CMK (cell line): ENCODE measurements around the gene CDS1.
"Not testable (repeated sequence)": the region's sequence is repeated elsewhere in the genome, so short reads cannot be mapped to it uniquely, and the experiment has no call there.

Source experiments
- DNase-seq: peaks from one replicate; pipeline ENCODE4 v3.0.0-alpha.2; 2010; ENCODE audit warnings: low read depth

Gene CDS1

GRCh38 chr4:84582988-84583875 is at the start of gene CDS1:
CDS1 (plus strand) TSS chr4:84583127; CDS start chr4:84583402, 275 bp downstream.
- no peak for DNase-seq

DNA sequence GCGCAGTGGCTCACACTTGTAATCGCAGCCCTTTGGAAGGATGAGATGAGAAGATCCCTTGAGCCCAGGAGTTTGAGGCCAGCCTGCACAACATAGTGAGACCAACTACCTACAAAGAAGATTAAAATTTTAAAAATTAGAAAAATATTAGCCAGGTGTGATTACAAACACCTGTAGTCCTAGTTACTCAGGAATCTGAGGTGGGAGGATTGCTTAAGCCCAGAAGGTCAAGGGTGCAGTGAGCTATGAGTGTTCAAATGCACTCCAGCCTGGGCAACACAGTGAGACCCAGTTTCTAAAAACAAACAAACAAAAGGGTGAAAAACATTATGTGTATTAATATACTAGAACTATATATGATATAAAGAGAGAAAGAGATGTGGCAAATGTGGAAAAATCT is 47.0 kb upstream of the CDS1 start:
- no peak for DNase-seq

DNA sequence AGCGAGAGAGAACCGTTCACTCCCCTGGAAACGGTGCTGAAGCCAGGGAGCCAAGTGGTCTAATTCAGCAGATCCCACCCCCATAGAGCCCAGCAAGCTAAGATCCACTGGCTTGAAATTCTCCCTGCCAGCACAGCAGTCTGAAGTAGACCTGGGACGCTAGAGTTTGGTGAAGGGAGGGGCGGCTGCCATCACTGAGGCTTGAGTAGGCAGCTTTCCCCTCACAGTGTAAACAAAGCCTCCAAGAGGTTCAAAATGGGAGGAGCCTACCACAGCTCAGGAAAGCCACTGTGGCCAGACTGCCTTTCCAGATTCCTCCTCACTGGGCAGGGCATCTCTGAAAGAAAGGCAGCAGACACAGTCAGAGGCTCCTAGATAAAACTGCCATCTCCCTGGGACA is 37.8 kb upstream of the CDS1 start:
- no peak for DNase-seq

DNA sequence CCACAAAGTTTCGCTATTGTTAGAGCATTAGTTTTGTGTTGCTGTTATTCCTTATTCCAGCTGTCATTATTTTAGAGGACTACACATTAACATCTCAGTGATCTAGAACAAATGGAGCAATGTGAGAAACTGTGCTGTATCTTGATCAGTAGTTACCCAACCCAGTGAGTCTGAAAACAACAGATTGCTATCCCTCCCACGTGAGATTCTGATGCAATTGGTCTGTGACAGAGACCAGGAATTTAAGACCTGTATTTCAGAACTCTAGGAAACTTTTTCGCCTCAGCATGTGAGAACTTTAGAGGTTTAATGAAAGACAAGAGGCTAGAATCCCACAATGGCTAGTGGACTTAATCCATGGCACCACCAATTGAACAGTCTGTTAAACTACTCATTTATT is 35.7 kb upstream of the CDS1 start:
- no peak for DNase-seq

GRCh38 chr4:84549191-84549590 is 33.7 kb upstream of the CDS1 start:
- DNase-seq: not testable (repeated sequence)

- no peak for DNase-seq
Observed at GRCh38 chr4:84562156-84562555, 20.8 kb upstream of the CDS1 start.

GRCh38 chr4:84563002-84563401 is 19.9 kb upstream of the CDS1 start:
- no peak for DNase-seq

GRCh38 chr4:84565951-84566350 is 17.0 kb upstream of the CDS1 start:
- DNase-seq: no peak

DNA sequence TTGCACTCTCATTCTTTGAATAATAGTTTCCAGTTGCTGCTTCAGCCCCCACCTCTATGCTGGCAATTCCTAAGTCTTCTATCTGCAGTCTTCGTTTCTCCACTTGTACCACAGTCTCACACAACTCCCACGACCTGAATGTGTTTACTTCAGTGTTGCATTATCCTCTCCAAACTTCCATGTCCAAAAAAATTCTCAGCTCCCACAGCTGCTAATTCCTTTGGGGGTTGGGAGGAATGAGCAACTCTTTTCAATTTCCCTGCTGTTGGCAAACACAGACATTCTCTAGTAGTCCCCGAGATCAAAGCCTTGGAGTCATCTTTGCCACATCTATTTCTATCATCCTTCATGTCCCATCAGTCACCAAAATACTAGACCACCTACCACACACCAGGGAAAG is 14.4 kb upstream of the CDS1 start:
- no peak for DNase-seq

GRCh38 chr4:84569009-84569408 is 13.9 kb upstream of the CDS1 start:
- DNase-seq: no peak

DNA sequence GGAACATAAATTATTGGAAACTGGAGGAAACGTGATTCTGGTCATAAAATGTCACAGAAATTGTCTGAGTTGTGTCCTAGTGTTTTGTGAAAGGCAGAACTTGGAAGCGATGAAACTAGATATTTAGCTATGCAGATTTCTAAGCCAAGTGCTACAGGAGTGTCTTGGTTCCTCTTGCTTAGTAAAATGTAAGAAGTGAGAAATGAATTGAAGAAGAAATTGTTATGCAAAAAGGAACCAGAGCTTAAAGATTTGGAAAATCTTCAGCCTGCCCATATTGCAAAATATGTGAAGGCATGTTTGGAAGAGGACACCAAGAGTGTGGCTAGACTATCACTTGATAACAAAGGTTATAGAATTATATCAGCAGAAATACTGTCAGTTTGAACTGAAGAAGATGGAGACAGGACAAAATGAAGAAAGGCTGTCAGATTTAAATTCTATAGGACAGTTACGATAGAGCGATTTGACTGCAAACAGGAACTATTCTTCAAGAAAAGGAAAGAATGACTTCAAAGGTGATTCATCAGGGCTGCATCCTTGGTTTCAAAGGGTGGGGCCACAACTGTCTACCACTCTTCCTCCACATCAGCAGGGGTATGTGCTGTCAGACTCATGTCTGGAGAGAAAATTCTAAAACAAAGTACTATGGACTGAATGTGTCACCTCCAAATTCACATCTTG is 9.4 kb upstream of the CDS1 start:
- no peak for DNase-seq

- DNase-seq: no peak
Observed at GRCh38 chr4:84574069-84574720, 8.7 kb upstream of the CDS1 start.

GRCh38 chr4:84578540-84579402 is 4.2 kb upstream of the CDS1 start:
- no peak for DNase-seq

DNA sequence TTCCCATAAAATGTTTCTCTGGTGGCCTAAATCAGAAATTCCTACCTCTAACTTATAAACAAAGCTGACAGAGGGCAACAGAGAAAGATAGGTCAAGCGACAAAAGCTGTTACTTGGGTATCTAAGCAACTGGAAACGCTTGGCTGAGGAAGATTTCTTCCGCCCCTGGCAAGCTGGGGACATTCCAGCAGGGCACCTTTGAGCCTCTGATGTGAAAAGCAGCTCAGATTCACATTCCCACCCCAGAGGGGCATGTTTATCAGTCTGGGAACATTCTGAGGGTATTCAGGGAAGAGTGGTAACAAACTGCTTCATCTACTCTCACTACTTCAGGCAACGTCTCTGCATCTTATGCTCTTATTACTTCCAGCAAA is 3.5 kb upstream of the CDS1 start:
- no peak for DNase-seq

DNA sequence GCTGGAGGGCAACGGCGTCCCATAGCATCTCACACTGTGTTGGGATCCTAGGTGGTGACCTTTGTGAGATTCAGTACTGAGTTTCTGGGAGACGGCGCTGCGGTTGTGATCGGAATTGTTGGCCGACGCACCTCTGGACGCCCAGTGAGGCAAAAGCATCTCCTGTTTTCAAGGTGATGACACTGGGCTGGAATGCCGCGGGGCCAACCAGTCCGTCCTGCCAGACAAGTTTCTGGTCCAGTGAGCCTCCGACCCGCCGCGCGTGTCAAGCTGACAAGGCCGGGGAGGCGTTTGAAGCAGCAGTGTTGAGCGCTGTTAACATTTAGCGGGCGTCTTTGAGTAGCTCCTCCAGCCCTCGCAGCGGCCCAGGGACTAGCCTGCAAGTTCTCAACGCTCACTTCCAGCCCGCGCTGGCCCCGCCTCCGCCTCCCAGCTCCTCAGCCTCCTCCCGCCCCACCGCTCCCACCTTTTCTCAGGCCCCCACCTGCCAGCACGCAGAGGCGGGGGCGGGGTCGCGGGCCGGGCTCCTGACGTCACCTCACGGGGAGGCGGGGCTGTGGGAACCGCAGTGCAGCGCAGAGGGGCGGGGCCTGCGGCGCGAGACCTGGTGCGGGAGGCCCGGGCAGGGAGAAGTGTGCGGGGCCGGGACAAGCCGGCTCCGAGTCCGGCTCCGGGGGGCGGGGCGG is 482 bp upstream of the CDS1 start:
- DNase-seq: peak; percentile 25

DNA sequence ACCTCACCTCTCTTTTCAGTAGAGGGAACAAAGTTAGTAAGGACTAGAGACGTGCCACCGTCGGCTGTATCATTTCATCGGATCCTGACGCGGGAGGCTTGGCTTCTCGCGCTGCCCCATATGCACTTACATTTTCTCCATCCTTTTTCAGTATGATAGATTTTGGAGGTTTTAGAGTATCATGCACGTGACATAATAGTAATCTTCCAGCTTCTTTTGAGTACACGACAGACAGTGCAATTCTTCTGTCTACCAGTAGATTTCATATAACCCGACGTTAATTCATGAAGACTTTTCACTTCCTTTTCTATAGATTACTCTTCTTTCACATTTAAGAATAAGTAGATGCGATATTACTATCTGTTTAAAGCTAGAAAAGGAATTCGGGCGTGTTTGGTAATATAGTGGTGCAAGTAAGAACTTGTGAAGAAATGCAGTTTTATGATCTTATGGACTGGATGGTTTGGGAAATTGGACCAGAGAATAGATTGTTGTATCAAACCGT is 1.0 kb downstream of the CDS1 start:
- DNase-seq: no peak

- no peak for DNase-seq
Observed at GRCh38 chr4:84585251-84585650, 2.3 kb downstream of the CDS1 start.

- DNase-seq: no peak
Observed at GRCh38 chr4:84594724-84595123, 11.8 kb downstream of the CDS1 start.

GRCh38 chr4:84596826-84597225 is 13.9 kb downstream of the CDS1 start:
- no peak for DNase-seq

DNA sequence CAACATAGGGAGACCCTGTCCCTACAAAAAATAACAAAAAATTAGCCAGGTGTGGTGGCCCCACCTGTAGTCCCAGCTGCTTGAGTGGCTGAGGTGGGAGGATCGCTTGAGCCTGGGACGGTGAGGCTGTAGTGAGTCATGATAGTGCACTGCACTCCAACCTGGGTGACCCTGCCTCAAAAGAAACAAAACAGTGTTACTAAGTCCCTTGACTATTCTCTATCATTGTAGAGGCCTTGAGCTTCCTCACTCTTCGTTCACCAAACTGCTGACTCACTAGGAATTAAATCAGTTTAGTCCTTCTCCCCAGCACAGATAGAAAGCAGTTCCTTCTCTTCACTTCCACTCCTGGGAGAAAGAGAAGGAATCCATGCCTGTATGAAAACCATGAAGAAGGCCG is 14.5 kb downstream of the CDS1 start:
- no peak for DNase-seq

DNA sequence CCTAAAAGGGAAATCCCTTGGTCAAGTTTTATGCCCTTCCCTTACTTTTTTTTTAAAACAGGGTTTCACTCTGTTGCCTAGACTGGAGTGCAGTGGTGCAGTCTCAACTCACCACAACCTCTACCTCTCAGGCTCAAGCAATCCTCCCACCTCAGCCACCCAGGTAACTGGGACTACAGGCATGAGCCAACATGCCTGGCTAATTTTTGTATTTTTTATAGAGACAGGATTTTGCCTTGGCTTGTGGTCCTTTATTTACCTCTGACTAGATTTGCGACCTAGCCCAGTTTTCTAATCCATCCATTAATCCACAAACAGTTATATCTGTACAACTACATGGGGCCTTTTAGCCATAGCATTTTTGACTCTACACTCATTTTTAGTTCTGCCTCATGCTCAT is 23.7 kb downstream of the CDS1 start:
- DNase-seq: no peak
